HL-60 (cell line): Measurements from ENCODE around the gene DDX23.

ENCODE experiments used
- DNase-seq, 2 experiments: peaks; one replicate each; pipeline ENCODE4 v3.0.0-alpha.2; 2010 to 2020; ENCODE audit warnings: low read depth in 1 of 2, low spot score in 1 of 2
- H3K27ac ChIP-seq: fragments of 250-450 bp; sonication (Bioruptor Pico); replicated peaks from 2 replicates; pipeline ENCODE4 v1.5.1; 2020; ENCODE audit warnings: mild to moderate bottlenecking, moderate library complexity
- H3K27me3 ChIP-seq: fragments of 250-450 bp; sonication (Bioruptor Pico); 2 replicates; pipeline ENCODE4 v1.5.1; 2021; ENCODE audit warnings: mild to moderate bottlenecking, moderate library complexity; ENCODE audit not compliant: insufficient read depth, poor library complexity, severe bottlenecking
- H3K4me3 ChIP-seq: replicated peaks from 2 replicates; pipeline ENCODE4 v1.5.1; 2011; ENCODE audit warnings: mild to moderate bottlenecking, control low read depth, low read length; ENCODE audit not compliant: insufficient read depth
- GABPA ChIP-seq: IDR thresholded peaks from 2 replicates; pipeline ENCODE4 v1.6.1; 2012; ENCODE audit warnings: low read depth
- POLR2AphosphoS5 ChIP-seq: IDR thresholded peaks from 2 replicates; pipeline ENCODE4 v1.6.1; 2012; ENCODE audit warnings: low read depth
- REST ChIP-seq: IDR thresholded peaks from 2 replicates; pipeline ENCODE4 v1.6.1; 2012; ENCODE audit warnings: low read depth; ENCODE audit not compliant: insufficient replicate concordance
- SPI1 ChIP-seq: IDR thresholded peaks from 2 replicates; pipeline ENCODE4 v1.6.1; 2012; ENCODE audit warnings: low read depth, mild to moderate bottlenecking, borderline replicate concordance
- TF ChIP-seq, protein P1 (sequence below): IDR thresholded peaks from one replicate; pipeline ENCODE4 v1.5.1; 2011; ENCODE audit warnings: low read length, control low read depth, inconsistent platforms; ENCODE audit not compliant: insufficient read depth

DDX23 gene

DNA sequence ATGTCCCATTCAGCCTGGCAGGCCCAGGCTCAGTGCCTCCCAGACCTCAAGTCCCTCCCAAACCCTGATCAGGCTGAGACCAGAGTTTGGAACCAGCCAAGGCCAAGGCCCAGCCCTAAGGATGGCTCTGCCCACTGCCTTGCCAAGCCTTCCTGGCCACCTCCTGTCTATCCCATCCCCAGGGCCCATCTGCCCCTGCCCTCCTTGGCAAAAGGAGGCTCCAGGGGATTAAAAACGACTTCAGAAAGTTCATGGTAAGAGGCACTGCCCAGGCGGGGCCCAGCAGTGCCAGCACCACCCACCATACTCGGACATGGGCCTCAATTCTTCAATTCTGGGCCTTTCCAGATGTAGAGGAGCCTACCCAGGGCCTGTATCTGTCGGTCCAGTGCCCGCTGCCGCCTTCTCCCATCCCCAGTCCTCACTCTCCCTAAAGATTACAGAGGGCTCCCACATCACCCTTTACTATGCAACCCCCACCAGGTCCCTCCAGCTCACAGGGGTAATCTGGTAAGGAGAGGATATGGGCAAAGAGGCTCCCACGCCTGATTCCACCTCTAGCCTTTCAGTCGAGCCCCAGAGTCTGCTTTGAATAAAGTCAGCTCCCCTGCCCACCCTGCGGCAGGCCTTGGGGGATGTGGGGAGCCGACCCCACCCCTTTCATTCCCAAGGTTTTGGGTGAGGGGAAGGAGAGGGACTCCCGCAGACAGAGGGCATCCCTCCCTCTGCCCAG is 64.0 kb downstream of the DDX23 start:
- H3K4me3 ChIP-seq, result no peak overlapping the region
- no peak overlapping the region for H3K27ac ChIP-seq
- DNase-seq, result no peak
- TF ChIP-seq GABPA, result no peak
- no peak for TF ChIP-seq REST
- H3K27me3 ChIP-seq, result peaks cover 27% of the 10 kb centered on the region

DNA sequence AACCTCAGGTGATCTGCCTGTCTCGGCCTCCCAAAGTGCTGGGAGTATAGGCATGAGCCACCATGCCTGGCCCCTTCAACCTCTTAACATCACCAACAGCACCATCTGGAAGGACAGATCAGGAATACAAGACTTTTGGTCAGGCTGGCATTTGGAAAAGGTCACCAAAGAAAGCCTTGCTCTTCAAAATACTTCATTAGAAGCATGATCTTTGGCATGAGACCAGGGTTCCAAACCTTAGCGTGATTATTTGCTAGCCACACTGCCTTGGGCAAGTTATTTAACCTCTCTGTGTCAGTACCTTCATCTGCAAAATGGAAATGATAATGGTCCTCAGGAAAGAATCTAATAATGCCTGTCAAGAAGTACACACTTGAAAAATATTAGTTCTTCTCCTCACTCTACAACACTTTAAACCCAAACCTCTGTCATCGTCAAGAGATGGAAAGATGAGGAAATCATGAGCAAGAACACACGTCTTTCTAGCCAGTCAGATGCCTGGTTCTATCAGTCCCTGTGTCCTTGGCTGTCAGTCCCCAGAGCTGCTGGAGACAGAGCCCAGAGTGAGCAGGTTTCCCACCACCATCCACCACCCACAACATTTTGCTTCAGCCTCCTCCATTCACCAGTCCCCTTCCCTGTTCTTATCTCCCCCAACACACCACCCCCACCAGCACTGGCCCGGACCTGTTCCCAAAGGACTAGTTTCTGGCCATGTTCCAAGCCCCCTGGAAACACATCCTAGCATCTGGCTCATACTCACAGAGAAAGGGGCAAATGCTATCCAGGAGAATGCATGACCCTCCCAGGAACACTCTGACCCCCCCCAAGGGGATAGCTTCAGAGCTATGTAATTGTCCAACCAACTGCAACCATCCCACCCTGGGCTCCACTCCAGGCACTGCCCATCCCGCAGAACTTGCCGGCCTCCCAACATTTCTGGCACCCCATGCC is 65.1 kb downstream of the DDX23 start:
- Histone ChIP-seq H3K27ac (no peak overlapping the region), H3K27me3 (peaks cover 27% of the 10 kb centered on the region), H3K4me3 (no peak overlapping the region)
- no peak for DNase-seq
- TF ChIP-seq GABPA (no peak), SPI1 (no peak), REST (no peak), POLR2AphosphoS5 (no peak)
- TF ChIP-seq, protein P1, sequence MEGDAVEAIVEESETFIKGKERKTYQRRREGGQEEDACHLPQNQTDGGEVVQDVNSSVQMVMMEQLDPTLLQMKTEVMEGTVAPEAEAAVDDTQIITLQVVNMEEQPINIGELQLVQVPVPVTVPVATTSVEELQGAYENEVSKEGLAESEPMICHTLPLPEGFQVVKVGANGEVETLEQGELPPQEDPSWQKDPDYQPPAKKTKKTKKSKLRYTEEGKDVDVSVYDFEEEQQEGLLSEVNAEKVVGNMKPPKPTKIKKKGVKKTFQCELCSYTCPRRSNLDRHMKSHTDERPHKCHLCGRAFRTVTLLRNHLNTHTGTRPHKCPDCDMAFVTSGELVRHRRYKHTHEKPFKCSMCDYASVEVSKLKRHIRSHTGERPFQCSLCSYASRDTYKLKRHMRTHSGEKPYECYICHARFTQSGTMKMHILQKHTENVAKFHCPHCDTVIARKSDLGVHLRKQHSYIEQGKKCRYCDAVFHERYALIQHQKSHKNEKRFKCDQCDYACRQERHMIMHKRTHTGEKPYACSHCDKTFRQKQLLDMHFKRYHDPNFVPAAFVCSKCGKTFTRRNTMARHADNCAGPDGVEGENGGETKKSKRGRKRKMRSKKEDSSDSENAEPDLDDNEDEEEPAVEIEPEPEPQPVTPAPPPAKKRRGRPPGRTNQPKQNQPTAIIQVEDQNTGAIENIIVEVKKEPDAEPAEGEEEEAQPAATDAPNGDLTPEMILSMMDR, result no peak

DNA sequence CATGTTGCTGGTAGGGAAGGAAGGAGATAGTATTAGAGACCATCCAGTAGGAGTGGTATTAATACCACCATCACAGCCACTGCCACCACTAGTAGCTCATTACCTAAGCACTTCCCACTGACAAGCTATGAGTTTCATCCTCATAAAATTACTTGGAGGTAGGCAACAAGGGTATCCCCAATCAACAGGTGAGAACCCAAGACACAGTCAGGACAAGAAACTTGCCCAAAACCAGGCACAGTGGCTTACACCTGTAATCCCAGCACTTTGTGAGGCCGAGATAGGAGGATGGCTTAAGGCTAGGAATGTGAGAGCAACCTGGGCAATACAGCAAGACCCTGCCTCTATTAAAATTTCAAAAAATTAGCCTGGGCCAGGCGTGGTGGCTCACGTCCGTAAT is 68.5 kb downstream of the DDX23 start:
- Histone ChIP-seq H3K27me3 (peaks cover 12% of the 10 kb centered on the region), H3K27ac (no peak overlapping the region), H3K4me3 (no peak overlapping the region)
- DNase-seq, result no peak
- TF ChIP-seq POLR2AphosphoS5 (no peak), SPI1 (no peak), GABPA (no peak), REST (no peak)
- TF ChIP-seq, protein P1, result no peak
